HG03565 (cell line): ENCODE data around the gene AGPAT4.
"Not testable (repeated sequence)": the region's sequence is repeated elsewhere in the genome, so short reads cannot be mapped to it uniquely, and the experiment has no call there.

Source experiments
- ATAC-seq: cut with Tn5 transposase; IDR thresholded peaks from one replicate; pipeline ENCODE4 v1.9.1; 2021; ENCODE audit warnings: mild to moderate bottlenecking, moderate library complexity; ENCODE audit not compliant: unreplicated experiment

The AGPAT4 gene

DNA sequence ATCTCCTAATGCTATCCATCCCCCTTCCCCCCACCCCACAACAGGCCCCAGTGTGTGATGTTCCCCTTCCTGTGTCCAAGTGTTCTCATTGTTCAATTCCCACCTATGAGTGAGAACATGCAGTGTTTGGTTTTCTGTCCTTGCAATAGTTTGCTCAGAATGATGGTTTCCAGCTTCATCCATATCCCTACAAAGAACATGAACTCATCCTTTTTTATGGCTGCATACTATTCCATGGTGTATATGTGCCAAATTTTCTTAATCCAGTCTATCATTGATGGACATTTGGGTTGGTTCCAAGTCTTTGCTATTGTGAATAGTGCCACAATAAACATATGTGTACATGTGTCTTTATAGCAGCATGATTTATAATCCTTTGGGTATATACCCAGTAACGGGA, 101.1 kb downstream of the AGPAT4 start:
- ATAC-seq: not testable (repeated sequence)

DNA sequence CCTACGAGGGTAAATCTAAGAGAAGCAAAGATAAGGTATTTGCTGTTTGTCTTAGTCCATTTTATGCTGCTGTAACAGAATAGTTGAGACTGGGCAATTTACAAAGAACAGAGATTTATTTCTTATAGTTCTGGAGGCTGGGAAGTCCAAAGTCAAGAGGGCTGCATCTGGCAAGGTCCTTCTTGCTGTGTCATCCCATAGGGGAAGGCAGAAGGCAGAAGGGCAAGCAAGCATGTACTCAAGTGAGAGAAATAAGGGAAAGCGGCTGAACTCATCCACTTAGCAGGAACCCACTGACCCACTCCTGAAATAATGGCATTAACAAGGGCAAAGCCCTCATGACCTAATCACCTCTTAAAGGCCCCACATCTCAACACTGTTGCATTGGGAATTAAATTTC, 102.7 kb downstream of the AGPAT4 start:
- no peak for ATAC-seq

DNA sequence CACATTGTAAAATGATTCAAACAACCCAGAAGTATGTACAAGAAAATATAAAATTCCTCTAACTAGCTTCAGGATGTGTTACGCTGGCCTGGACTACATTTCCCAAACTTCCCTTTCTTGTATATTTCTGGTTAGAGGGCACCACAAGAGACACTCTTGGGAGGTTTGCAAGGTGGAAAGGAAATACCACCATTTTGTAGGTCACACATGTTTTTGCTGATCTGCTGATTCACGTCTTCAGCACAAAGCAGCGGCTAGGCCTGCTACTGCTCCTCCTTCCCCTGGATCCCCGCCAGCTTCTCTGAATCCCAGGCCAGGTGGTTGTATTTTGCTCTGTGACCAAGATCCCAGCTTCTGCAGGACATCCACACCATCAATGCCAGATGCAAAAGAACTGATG, 104.2 kb downstream of the AGPAT4 start:
- no peak for ATAC-seq

DNA sequence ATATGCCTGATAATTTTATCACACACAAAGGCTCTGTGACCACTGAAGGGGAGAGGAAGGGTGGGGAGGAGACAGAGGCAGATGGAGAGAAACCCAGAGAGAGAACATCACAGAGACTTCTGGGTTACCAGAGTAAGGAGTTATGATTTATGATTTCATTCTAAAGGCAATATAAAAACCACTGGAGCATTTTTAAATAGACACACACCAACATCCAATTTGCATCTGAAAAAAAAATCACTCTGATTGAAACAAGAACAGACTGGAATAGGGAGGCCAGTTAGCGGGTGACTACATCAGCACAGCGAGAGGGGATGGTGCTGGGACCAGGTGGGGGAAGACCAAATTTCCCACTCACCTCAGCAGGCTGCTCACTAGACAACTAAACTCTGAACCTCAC, 104.8 kb downstream of the AGPAT4 start:
- no peak for ATAC-seq

DNA sequence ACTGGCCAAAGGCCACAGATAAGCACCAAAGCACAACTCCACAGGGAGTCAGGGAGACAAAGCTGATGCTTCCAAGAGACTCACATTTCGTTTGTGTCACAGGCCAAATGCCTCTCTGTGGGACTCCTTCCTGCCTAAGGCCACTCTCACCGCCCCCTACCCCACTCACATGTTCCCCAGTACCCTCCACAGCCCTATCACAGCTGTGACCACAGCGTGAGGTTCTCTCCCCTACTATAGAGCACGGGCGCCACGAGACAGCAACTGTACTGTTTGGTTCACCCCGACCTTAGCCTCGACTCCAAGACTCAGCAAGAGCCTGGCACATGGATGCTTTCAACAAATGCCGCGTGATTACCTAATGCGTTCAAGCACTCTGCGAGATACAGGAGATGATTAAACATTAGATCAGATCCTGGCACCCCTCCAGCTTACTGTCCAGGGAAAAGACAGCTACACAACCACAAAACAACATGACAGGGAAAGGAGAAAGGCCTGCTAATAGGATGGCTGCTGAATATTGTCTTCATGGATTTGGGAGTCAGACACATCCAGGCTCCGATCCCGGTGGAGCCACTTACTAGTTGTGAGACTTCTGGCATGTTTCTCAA, 105.5 kb downstream of the AGPAT4 start:
- ATAC-seq: no peak

DNA sequence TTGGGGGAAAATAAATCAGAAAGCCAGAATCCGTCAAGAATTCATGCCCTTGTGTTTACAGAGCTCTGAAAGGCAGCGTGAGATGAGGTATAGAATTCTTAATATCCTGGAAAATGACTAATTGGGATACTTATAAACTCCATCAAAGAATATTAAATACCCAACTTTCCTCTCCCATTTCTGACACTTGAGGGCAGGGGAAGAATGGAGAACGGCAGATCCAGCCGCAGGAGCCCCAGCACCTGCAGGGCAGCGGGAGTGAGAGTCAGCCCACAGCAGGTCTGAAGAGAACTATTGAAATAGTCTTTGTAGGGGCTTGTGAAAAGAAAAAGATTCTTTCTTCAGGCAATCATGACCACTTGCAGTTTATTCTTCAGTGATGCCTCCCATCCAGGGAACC, 107.2 kb downstream of the AGPAT4 start:
- ATAC-seq: no peak

DNA sequence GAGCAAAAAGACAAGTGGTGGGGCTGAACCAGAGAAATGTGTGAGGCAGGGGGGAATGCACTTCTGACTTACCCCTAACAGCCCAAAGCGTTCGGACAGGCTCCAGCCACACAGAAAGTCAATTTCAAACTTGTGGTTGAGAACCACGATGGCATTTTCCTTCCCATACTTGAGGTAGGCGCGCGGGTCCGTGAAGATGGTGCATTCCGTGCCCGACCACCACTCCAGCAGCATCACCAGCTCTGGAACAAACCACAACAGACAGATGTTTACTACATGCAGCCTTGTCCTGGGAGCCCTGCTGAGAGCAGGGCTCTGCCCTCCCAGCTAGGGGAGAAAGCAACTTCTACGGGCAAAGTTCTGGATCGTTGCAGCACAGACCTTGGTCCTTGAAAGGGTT, 107.7 kb downstream of the AGPAT4 start:
- no peak for ATAC-seq

DNA sequence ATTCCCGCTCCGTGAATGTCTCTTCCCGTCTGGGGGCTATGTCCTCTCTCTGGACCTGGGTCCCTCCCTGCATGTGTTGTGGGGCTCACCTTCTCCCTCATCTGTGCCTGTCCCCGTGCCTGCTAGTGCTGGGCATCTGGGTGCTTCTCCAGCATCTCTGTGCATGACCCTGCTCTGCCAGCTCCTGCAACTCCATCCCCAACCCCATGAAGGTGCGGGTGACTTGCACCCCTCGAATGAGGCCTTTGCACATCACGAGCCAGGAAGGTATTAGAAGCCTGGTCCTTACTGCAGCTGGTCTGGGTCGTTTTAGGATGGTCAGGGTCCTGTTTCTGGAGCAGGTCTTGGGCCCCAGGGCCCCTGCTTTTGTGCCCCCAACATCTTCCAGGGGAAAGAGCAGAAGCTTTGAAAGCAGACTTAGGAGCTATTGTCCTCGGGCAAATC, 109.7 kb downstream of the AGPAT4 start:
- no peak for ATAC-seq

DNA sequence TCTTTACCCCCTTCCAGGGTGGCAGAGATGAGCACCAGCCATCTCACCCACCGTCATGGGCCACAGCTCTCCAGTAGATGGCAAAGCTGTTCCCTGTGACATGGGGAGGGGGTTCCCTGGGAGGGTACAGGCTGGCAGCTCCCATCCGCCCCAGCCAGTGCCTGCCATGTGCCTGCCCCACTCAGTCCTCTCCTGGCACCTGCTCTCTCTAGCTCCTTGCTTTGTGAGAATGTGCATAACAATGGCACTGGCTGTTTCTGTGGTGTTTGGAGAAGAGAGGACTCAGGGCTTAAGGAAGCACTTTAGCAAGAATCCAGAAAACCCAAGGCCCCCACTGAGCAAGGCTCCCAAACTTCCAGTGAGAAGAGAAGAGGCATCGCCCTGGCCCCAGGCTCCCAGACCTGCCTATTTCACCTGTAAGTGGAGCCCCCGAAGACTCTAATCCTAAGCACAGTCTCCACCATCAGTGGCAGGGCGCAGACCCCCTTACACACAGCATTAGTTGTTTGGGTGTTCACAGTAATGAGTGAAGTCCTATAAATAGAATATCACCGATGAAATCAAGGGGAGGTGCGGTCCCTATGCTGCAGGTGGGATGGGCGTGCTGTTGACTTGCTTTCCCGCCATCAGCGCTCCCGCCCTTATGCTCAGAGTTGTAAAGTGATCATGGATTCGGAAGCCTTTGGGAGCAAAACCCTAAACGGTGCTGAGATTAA, 110.2 kb downstream of the AGPAT4 start:
- ATAC-seq: no peak

DNA sequence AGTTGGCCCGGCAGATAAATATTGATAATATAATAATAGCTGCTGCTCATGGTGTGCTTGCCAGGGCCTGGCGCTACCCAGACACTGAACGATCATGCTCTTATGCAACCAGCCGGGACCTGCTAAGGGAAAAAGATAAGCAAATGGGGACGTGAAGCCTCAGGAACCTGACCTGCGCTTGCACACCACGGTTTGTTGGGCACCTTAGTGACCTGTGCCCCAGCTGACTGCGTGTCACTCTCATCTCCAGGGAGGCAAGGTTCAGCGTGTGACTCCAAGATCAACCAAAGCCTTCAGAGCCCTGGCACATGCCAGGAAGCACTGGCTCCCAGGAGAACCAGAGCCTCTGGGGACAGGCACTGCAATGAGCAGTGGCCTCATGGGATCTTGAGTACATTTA, 111.1 kb downstream of the AGPAT4 start:
- no peak for ATAC-seq

DNA sequence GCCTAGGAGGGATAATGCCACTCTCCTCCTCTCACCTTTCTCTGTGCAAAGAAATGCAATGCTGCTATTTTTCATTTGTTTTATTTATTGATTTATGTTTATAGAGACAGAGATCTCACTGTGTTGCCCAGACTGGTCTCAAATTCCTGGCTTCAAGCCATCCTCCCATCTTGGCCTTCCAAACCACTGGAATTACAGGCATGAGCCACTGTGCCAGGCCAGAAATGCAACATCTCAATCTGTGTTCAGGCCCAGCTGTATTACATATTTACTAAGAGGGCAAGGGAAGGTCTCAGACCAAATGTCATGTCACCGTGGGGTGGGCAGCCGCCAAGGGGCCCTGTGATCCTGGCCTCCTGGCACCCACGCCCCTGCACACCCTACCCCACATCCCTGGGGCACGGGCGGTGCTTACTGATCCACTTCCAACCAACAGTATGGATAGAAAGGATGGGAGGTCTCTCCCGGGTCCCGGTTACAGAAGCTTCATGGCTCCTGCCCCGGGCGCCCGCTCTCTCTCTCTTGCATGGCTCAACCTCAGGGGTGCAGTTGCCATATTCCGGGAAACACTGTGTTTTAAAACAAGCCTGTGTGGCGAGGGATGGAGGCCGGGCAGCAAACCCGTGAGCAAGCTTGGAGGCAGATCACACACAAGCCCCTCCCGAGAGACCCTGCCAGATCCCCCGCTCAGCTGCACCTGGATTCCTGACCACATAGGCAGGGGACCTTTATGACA, 111.8 kb downstream of the AGPAT4 start:
- ATAC-seq: no peak

DNA sequence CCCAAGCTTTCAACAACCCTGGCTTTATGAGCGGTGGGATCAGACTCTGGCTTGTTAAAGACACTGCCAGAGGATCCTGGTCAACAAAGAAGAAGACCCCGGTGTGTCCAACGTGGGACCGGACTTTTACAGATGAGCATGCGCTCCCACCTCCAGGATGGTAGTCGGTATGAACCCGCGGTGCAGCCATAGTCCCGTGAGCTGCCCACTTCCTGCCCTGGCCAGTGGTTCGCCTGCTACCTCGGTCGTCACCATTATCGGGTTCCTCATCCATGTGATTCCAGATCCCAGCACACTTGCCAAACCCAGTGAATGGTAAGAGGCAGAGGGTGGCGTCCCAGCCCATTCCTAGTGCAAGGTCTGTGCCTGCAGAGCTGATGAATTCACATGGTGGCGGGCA, 112.7 kb downstream of the AGPAT4 start:
- ATAC-seq: no peak

DNA sequence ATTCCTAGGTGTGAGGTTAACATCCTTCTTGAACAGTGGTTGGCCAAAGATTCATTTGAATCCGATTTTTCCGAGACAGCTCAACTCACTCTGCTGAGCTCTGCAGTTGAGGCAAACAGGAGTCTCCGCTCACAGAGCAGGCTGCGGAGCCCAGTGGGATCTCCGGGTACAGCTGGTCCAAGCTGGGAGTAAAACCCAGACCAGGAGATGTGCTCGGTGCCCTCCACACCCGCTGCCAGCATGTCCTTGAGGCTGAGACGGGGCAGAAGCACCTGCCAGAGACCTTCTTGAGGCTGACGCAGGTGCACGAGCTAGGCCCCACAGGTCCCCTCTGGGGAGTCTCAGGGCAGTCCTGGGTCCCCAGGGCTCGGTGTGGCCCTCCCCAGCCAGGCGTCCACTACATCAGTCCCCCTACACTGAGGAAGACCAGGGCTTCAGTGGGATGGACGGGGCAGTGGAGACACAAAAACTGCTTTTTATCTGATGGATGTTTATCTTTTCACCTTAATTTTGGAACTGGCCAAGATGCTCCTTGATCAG, 119.0 kb downstream of the AGPAT4 start:
- ATAC-seq: no peak

DNA sequence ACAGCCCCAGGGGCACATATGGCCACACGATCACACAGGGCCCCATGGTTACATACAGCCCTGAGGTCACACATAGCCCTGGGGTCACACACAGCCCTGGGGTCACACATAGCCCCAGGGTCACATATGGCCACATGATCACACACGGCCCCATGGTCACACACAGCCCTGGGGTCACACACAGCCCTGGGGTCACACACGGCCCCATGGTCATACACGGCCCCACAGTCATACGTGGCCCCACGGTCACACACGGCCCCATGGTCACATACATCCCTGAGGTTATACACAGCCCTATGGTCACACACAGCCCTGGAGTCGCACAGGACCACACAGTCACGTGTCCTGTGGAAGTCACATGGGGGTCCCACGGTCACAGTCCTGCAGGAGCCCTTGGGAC, 120.1 kb downstream of the AGPAT4 start:
- no peak for ATAC-seq

DNA sequence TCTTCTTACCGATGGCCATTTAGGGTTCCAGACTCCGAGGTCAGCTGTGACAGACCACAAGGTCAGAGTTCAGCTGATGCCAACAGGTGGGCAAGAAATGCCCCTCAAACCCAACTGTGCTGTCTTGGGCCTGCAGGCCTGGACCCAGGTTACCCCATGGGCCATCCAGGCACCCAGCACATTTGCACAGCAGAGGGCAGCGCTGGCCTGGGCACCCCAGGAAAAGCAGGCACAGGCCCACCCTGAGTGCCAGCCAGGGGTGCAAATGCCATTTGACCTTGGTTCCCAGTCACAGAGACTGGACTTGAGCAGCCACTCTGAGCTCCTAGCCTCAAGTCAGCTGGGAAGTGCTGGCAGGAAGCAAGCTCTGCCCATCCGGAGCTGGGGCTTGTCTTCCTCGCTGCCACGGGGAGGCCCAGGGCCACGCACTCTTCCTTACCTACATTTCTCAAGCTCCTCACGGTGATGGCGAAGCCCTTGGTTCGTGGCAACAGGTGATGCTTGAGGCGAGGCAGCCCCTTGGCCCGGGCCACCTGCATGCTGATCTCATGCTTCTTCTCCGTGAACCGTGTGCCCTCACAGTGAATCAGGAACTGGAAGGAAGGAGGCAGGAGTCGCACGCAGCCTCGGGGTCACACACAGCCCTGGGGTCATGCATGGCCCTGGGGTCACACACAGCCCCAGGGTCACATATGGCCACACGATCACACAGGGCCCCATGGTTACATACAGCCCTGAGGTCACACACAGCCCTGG, 120.8 kb downstream of the AGPAT4 start:
- ATAC-seq: no peak

DNA sequence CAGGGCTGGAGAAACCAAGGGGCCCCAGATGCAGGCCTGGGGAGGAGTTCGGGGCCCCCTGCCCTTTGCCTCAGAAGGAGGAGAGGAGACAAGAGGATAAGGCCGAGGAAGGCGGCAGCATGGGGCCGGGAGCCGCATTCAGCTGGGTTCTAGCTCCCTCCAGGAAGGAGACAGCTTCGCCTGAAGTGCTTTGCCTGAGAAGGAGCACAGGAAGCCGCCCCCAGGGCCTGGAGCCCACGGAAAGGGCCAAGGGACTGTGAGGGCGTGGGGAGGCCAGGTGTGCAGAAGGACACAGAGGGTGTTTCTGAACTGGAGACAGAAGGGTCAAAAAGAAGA, 121.4 kb downstream of the AGPAT4 start:
- no peak for ATAC-seq

DNA sequence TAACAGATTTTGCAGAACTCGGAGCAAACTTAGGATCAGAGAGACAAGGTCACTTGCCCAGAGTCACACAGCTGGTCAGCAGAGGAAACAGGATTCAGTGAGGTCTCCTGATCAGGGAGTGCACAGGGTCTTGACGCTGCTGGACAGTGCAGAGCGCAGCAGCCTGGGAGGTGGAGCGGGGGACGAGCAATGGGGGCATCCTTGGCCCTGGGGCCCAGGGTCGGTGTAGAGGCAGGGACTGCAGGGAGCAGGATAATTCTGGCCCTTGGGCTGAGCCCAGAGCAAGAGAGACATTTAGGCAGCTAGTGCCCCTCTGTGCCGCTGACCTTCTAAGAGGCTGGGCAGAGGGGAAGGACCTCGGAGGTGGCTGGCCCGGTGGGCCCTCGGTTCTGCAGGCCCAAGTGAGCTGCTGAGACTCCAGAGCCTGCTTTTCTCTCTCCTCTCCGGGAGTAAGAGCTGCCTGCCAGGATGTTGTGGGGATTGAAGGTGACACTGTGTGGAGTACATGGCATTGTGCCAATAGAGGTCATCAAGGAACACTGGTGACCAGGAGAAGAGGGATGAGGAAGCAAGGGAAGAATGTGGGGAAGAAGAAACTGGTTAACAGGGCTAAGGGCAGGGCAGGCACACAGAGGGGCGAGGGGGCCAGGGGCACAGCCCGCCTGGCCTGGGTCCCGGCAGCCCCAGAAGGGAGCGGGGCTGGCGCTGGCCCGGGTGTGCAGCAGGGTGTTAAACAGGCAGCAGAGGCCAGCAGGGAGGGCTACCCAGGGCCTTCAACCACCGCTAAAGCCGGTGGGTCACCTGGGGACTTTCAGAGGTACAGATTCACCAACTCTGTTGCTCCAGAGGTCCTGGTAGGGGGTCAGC, 122.0 kb downstream of the AGPAT4 start:
- no peak for ATAC-seq

DNA sequence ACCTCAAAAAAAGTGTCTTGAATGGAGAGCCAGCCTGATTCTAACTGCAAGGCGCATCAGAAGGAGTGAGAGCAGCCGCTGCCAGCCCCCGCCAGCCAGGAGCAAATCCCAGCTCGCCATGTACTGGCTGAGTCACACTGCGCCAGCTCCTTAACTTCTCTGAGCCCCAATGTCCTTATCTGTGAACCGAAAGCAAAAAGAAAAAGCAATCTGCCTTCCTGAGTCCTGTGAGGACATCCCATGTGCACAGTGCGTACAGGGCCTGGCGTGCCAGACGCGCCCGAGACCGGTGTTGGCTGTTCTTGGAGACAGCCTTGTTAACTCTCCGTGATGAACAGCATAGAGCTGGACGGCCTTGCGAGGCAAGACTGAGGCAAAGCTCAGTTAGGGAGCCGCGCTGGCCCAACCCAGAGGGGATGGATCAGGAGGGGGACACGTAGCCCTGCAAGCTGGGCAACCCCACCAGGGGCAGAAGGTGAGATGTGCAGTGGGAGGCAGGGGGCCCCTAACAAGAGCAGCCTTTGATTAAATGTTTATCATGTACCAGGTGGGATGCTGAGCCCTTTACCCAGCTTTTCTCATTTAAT, 122.7 kb downstream of the AGPAT4 start:
- ATAC-seq: no peak

DNA sequence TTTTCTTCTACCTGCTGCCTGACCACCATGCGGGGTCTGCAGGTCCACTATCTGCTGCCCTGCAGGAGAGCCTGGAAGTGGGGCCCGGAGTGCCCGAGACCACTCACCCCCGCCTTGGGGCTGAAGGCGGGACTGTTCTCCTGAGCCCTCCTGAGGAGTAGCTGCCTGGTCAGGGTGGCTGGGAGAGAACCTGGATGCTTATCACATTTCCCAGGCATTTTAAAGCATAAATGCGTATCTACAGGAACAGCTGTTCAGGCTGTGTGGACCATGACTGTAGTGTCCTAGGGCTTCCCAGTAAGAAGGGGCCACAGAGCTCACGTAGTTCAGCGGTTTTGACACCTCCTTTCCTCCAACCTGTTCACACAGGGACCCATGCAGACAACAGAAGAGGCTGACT, 123.3 kb downstream of the AGPAT4 start:
- ATAC-seq: no peak

DNA sequence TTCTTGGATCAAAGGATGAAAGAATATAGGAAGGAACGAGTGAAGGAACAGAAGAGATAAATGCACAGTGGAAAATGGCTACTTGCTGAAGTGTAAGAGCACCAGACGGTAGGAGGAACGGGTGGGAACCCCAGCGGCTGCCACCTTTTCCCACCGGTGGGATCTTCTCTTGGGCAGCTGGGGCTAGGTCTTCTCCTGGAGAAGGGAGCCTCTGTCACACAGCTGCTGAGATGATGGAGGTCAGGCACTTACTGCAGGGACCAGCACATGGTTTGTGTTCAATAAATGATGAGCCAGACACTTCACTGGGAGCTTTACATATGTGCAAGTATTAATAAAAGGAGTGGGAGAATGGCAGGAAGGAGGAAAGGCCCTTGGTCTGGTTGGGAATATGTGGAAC, 123.7 kb downstream of the AGPAT4 start:
- no peak for ATAC-seq
